HepG2 (cell line): ENCODE results near the gene ZKSCAN5. TPM values are rescaled to one million over a fixed set of nuclear protein-coding genes. Genes with fewer than 3 reads are reported as not detected.

Experiments used
- ERF ChIP-seq: IDR thresholded peaks from 2 replicates; pipeline ENCODE4 v1.6.1; 2018; ENCODE audit warnings: missing biosample characterization, missing genetic modification reagents
- FOXK2 ChIP-seq: fragments of 450-650 bp; IDR thresholded peaks from 2 replicates; pipeline ENCODE4 v1.6.1; 2016
- GLMP ChIP-seq: sonication (generic); formaldehyde crosslinking; IDR thresholded peaks from 2 replicates; pipeline ENCODE4 v1.9.0; 2021; ENCODE audit warnings: missing genetic modification reagents, mild to moderate bottlenecking, borderline replicate concordance
- ISL2 ChIP-seq: sonication (generic); formaldehyde crosslinking; IDR thresholded peaks from 2 replicates; pipeline ENCODE4 v1.5.0; 2020; ENCODE audit warnings: missing genetic modification reagents
- NFE2L1 ChIP-seq: sonication (generic); formaldehyde crosslinking; IDR thresholded peaks from 2 replicates; pipeline ENCODE4 v1.4.0; 2020; ENCODE audit warnings: missing genetic modification reagents, mild to moderate bottlenecking, borderline replicate concordance
- NONO ChIP-seq, 2 experiments: fragments of 450-650 bp in 1 of 2; sonication (generic) in 1 of 2; formaldehyde crosslinking in 1 of 2; IDR thresholded peaks in 1 of 2; conservative IDR thresholded peaks in 1 of 2; 2 replicates each; pipeline versions ENCODE4 v1.6.1 to v1.8.0; 2017 to 2022; ENCODE audit warnings: mild to moderate bottlenecking in 1 of 2, missing genetic modification reagents in 1 of 2, moderate library complexity in 1 of 2
- PHF20 ChIP-seq: sonication (generic); formaldehyde crosslinking; IDR thresholded peaks from 2 replicates; pipeline ENCODE4 v1.5.0; 2020; ENCODE audit warnings: mild to moderate bottlenecking, missing genetic modification reagents
- POGZ ChIP-seq: sonication (generic); formaldehyde crosslinking; IDR thresholded peaks from 2 replicates; pipeline ENCODE4 v1.4.0; 2020; ENCODE audit warnings: mild to moderate bottlenecking, missing genetic modification reagents
- SMYD3 ChIP-seq: sonication (generic); formaldehyde crosslinking; IDR thresholded peaks from 2 replicates; pipeline ENCODE4 v1.8.1; 2023; ENCODE audit warnings: mild to moderate bottlenecking, missing genetic modification reagents
- SOX5 ChIP-seq: IDR thresholded peaks from 2 replicates; pipeline ENCODE4 v1.6.1; 2016; ENCODE audit warnings: borderline replicate concordance
- TOPORS ChIP-seq: sonication (generic); formaldehyde crosslinking; IDR thresholded peaks from 2 replicates; pipeline ENCODE4 v1.8.0; 2023; ENCODE audit warnings: mild to moderate bottlenecking, missing genetic modification reagents
- ZMAT3 ChIP-seq: sonication (generic); formaldehyde crosslinking; conservative IDR thresholded peaks from 2 replicates; pipeline ENCODE4 v1.7.0; 2021; ENCODE audit warnings: missing genetic modification reagents
- ZNF281 ChIP-seq: sonication (generic); formaldehyde crosslinking; IDR thresholded peaks from 2 replicates; pipeline ENCODE4 v1.4.0; 2020; ENCODE audit warnings: missing genetic modification reagents, borderline replicate concordance
- ZNF607 ChIP-seq: sonication (generic); formaldehyde crosslinking; IDR thresholded peaks from 2 replicates; pipeline ENCODE4 v1.5.1; 2020; ENCODE audit warnings: missing genetic modification reagents, mild to moderate bottlenecking, borderline replicate concordance
- ZNF646 ChIP-seq: sonication (generic); formaldehyde crosslinking; IDR thresholded peaks from 2 replicates; pipeline ENCODE4 v1.9.0; 2021; ENCODE audit warnings: mild to moderate bottlenecking, missing genetic modification reagents
- ZNF670 ChIP-seq: sonication (generic); formaldehyde crosslinking; IDR thresholded peaks from 2 replicates; pipeline ENCODE4 v1.8.0; 2022; ENCODE audit warnings: mild to moderate bottlenecking, missing genetic modification reagents, borderline replicate concordance
- ZNF83 ChIP-seq: sonication (generic); formaldehyde crosslinking; IDR thresholded peaks from 2 replicates; pipeline ENCODE4 v1.4.0; 2020; ENCODE audit warnings: missing genetic modification reagents, mild to moderate bottlenecking, borderline replicate concordance
- ZSCAN25 ChIP-seq: sonication (generic); formaldehyde crosslinking; IDR thresholded peaks from 2 replicates; pipeline ENCODE4 v1.8.0; 2022; ENCODE audit warnings: mild to moderate bottlenecking, missing genetic modification reagents
- polyA plus RNA-seq, 8 experiments: library from polyadenylated mRNA; depleted of rRNA in 3 of 8; stranded (reverse) in 7 of 8; unstranded in 1 of 8; fragments of >200 nt; fragmentation: Illumina TruSeq in 4 of 8; extraction: Trizol in 4 of 8; gene quantifications; 2 replicates each; pipeline versions ENCODE4 v1.2.1 to v1.2.3, GENCODE V29; 2011 to 2016; ENCODE audit warnings: low read depth in 4 of 8, missing spikeins in 1 of 8, mixed read lengths in 1 of 8; ENCODE audit not compliant: insufficient read depth in 1 of 8
- total RNA-seq, 5 experiments: library from RNA; depleted of rRNA; stranded (reverse); fragments of >200 nt; fragmentation: Illumina TruSeq; extraction: Trizol; gene quantifications; 2 replicates each; pipeline ENCODE4 v1.2.3, GENCODE V29; 2016; ENCODE audit warnings: low read depth in 1 of 5

ZKSCAN5 gene
- total and polyA plus RNA-seq, 2 of the 13 experiments (the other 11 are each of a cell fraction or from before 2014, with no cell fraction given) = 5.5 to 11.7 TPM

DNA sequence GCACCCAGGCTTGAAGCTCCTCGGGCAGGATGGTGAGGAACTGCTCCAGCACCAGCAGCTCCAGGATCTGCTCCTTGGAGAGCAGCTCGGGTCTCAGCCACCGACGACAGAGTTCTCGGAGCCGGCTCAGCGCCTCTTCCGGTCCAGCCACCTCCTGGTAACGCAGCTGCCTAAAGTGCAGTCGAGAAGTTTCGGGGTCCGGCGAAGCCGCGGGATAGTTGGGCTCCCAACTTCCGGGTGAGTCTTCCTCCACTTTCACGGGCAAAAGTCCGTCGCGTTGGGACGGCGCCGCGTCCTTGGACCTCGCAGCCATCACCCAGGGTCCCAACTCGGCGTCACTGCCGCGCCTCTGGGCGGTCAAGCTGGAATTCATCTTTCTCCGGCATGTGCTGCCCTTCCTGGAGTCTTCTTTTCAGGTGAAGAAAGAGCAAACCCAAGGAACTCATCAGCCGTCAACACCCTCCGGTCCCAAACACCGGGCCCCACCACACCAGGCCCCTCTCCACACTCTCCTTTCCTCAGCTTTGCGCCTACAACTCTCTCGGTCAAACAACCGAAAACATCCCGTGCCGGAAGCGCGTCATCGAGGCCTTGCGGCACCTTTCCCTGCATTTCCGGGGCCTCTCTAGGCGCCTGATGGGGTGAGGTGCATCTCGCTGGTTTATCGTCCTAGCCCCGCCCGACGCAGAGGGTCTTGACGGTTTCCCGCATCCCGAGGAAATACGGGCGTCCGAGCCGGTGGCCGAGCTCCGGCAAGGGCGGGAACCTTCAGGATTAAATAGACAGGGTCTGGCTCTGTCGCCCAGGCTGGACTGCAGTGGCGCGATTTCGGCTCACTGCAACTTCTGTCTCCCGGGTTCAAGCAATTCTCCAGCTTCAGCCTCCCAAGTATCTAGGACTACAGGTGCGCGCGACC, 4.5 kb upstream of the ZKSCAN5 start, which contains the start of gene ZNF394 (continued):
- TF ChIP-seq ZNF646 (CRISPR knock-in tag) (0 out of 2 replicates have a peak, but pooled peaks have one; percentile 53), POGZ (CRISPR knock-in tag) (peak; percentile 53; the same call in 1 of the 2 replicates), ZSCAN25 (peak; percentile 16; the same call in 1 of the 2 replicates), PHF20 (CRISPR knock-in tag) (peak; percentile 96), NFE2L1 (no peak), ZNF281 (no peak; the same call in 1 of the 2 replicates), SMYD3 (0 out of 2 replicates have a peak, but pooled peaks have one; percentile 55), GLMP (CRISPR knock-in tag) (no peak), ZNF670 (peak; percentile 68; the same call in 1 of the 2 replicates), ISL2 (peak; percentile 36; the same call in 1 of the 2 replicates), SOX5 (peak; percentile 61), ZNF607 (peak; percentile 51; the same call in 1 of the 2 replicates), ERF (CRISPR knock-in tag) (peak; percentile 33; the same call in 1 of the 2 replicates), FOXK2 (peak; percentile 36; the same call in 1 of the 2 replicates), NONO (IDR thresholded peaks at IDR 0.05) (no peak), NONO (CRISPR knock-in tag; conservative IDR thresholded peaks at IDR 0.05) (peak; percentile 76; the same call in 1 of the 2 replicates), TOPORS (CRISPR knock-in tag) (0 out of 2 replicates have a peak, but pooled peaks have one; percentile 48), ZNF83 (CRISPR knock-in tag) (no peak), ZMAT3 (CRISPR knock-in tag) (no peak; the same call in 1 of the 2 replicates)
